ENCODE measurements around the gene ASB18.

Gene ASB18

GRCh38 chr2:236176951-236177350 is 87.3 kb downstream of the ASB18 start:
- peaks cover 89% of the 10 kb centered on the region for H3K27me3 ChIP-seq (ENCODE audit: control insufficient read depth, insufficient read depth, low read length, poor library complexity, severe bottlenecking)
- H3K27ac ChIP-seq (ENCODE audit: insufficient read depth, low read depth, low read length, poor library complexity, severe bottlenecking) = no peak overlapping the region
- no peak overlapping the region for H3K4me3 ChIP-seq (ENCODE audit: insufficient read depth, low read depth, low read length)
- no peaks in the 10 kb centered on the region for H3K9me3 ChIP-seq (ENCODE audit: control insufficient read depth, low read length)
- no peaks in the 10 kb centered on the region for H3K36me3 ChIP-seq (ENCODE audit: control insufficient read depth, insufficient read depth, low read length)
- H3K4me1 ChIP-seq (ENCODE audit: control insufficient read depth, insufficient read depth, low read length) = peaks cover 38% of the 10 kb centered on the region
- 89 to 90% methylated on average over 19 to 21 of the region's 21 CpGs for WGBS, 2 experiments

GRCh38 chr2:236176417-236176816 is 87.8 kb downstream of the ASB18 start:
- no peaks in the 10 kb centered on the region for H3K36me3 ChIP-seq (ENCODE audit: control insufficient read depth, insufficient read depth, low read length)
- H3K4me1 ChIP-seq (ENCODE audit: control insufficient read depth, insufficient read depth, low read length) = peaks cover 42% of the 10 kb centered on the region
- no peak overlapping the region for H3K4me3 ChIP-seq (ENCODE audit: insufficient read depth, low read depth, low read length)
- peaks cover 91% of the 10 kb centered on the region for H3K27me3 ChIP-seq (ENCODE audit: control insufficient read depth, insufficient read depth, low read length, poor library complexity, severe bottlenecking)
- H3K9me3 ChIP-seq (ENCODE audit: control insufficient read depth, low read length) = no peaks in the 10 kb centered on the region
- no peak overlapping the region for H3K27ac ChIP-seq (ENCODE audit: insufficient read depth, low read depth, low read length, poor library complexity, severe bottlenecking)
- 30 to 32% methylated on average over 7 of the region's 7 CpGs for WGBS, 2 experiments

- Histone ChIP-seq H3K27me3 (ENCODE audit: control insufficient read depth, insufficient read depth, low read length, poor library complexity, severe bottlenecking) (peaks cover 98% of the 10 kb centered on the region), H3K36me3 (ENCODE audit: control insufficient read depth, insufficient read depth, low read length) (no peaks in the 10 kb centered on the region), H3K27ac (ENCODE audit: insufficient read depth, low read depth, low read length, poor library complexity, severe bottlenecking) (no peak overlapping the region), H3K4me3 (ENCODE audit: insufficient read depth, low read depth, low read length) (no peak overlapping the region), H3K4me1 (ENCODE audit: control insufficient read depth, insufficient read depth, low read length) (peaks cover 50% of the 10 kb centered on the region), H3K9me3 (ENCODE audit: control insufficient read depth, low read length) (no peaks in the 10 kb centered on the region)
- 45% methylated on average over 6 of the region's 6 CpGs for WGBS, 2 experiments
These were observed 88.6 kb downstream of the ASB18 start for GRCh38 chr2:236175548-236176150.

- no peaks in the 10 kb centered on the region for H3K36me3 ChIP-seq (ENCODE audit: control insufficient read depth, insufficient read depth, low read length)
These were observed 90.2 kb downstream of the ASB18 start for GRCh38 chr2:236173729-236174607.

GRCh38 chr2:236173036-236173728 is 91.0 kb downstream of the ASB18 start:
- H3K27me3 ChIP-seq (ENCODE audit: control insufficient read depth, insufficient read depth, low read length, poor library complexity, severe bottlenecking) = peaks cover 99% of the 10 kb centered on the region
- WGBS, 2 experiments = 1 to 2% methylated on average over 62 of the region's 62 CpGs
- H3K36me3 ChIP-seq (ENCODE audit: control insufficient read depth, insufficient read depth, low read length) = no peaks in the 10 kb centered on the region
- no peaks in the 10 kb centered on the region for H3K9me3 ChIP-seq (ENCODE audit: control insufficient read depth, low read length)
- no peak overlapping the region for H3K27ac ChIP-seq (ENCODE audit: insufficient read depth, low read depth, low read length, poor library complexity, severe bottlenecking)
- H3K4me3 ChIP-seq (ENCODE audit: insufficient read depth, low read depth, low read length) = no peak overlapping the region
- H3K4me1 ChIP-seq (ENCODE audit: control insufficient read depth, insufficient read depth, low read length) = peaks cover 55% of the 10 kb centered on the region

More at GRCh38 chr2:236173729-236174607, 90.2 kb downstream of the ASB18 start:
- peaks cover 99% of the 10 kb centered on the region for H3K27me3 ChIP-seq (ENCODE audit: control insufficient read depth, insufficient read depth, low read length, poor library complexity, severe bottlenecking)
- no peaks in the 10 kb centered on the region for H3K9me3 ChIP-seq (ENCODE audit: control insufficient read depth, low read length)
- no peak overlapping the region for H3K4me3 ChIP-seq (ENCODE audit: insufficient read depth, low read depth, low read length)
- no peak overlapping the region for H3K27ac ChIP-seq (ENCODE audit: insufficient read depth, low read depth, low read length, poor library complexity, severe bottlenecking)
- peaks cover 55% of the 10 kb centered on the region for H3K4me1 ChIP-seq (ENCODE audit: control insufficient read depth, insufficient read depth, low read length)
- WGBS, 2 experiments = 3% methylated on average over 23 of the region's 23 CpGs

- H3K4me1 ChIP-seq (ENCODE audit: control insufficient read depth, insufficient read depth, low read length) = peaks cover 55% of the 10 kb centered on the region
- H3K27me3 ChIP-seq (ENCODE audit: control insufficient read depth, insufficient read depth, low read length, poor library complexity, severe bottlenecking) = peaks cover 99% of the 10 kb centered on the region
- H3K27ac ChIP-seq (ENCODE audit: insufficient read depth, low read depth, low read length, poor library complexity, severe bottlenecking) = no peak overlapping the region
- H3K36me3 ChIP-seq (ENCODE audit: control insufficient read depth, insufficient read depth, low read length) = no peaks in the 10 kb centered on the region
- WGBS, 2 experiments = 1% methylated on average over 45 to 46 of the region's 46 CpGs
- no peaks in the 10 kb centered on the region for H3K9me3 ChIP-seq (ENCODE audit: control insufficient read depth, low read length)
- no peak overlapping the region for H3K4me3 ChIP-seq (ENCODE audit: insufficient read depth, low read depth, low read length)
These were observed 91.8 kb downstream of the ASB18 start for GRCh38 chr2:236172255-236173035.

- H3K9me3 ChIP-seq (ENCODE audit: control insufficient read depth, low read length) = no peaks in the 10 kb centered on the region
- H3K4me3 ChIP-seq (ENCODE audit: insufficient read depth, low read depth, low read length) = no peak overlapping the region
- WGBS, 2 experiments = 1 to 2% methylated on average over 16 of the region's 16 CpGs
- no peak overlapping the region for H3K27ac ChIP-seq (ENCODE audit: insufficient read depth, low read depth, low read length, poor library complexity, severe bottlenecking)
- peaks cover 58% of the 10 kb centered on the region for H3K4me1 ChIP-seq (ENCODE audit: control insufficient read depth, insufficient read depth, low read length)
- H3K27me3 ChIP-seq (ENCODE audit: control insufficient read depth, insufficient read depth, low read length, poor library complexity, severe bottlenecking) = peaks cover 100% of the 10 kb centered on the region
- H3K36me3 ChIP-seq (ENCODE audit: control insufficient read depth, insufficient read depth, low read length) = no peaks in the 10 kb centered on the region
These were observed 92.4 kb downstream of the ASB18 start for GRCh38 chr2:236171680-236172254.

- no peak overlapping the region for H3K4me3 ChIP-seq (ENCODE audit: insufficient read depth, low read depth, low read length)
- 1% methylated on average over 27 of the region's 27 CpGs for WGBS, 2 experiments
- H3K9me3 ChIP-seq (ENCODE audit: control insufficient read depth, low read length) = no peaks in the 10 kb centered on the region
- H3K36me3 ChIP-seq (ENCODE audit: control insufficient read depth, insufficient read depth, low read length) = no peaks in the 10 kb centered on the region
- no peak overlapping the region for H3K27ac ChIP-seq (ENCODE audit: insufficient read depth, low read depth, low read length, poor library complexity, severe bottlenecking)
- peaks cover 61% of the 10 kb centered on the region for H3K4me1 ChIP-seq (ENCODE audit: control insufficient read depth, insufficient read depth, low read length)
- H3K27me3 ChIP-seq (ENCODE audit: control insufficient read depth, insufficient read depth, low read length, poor library complexity, severe bottlenecking) = peaks cover 100% of the 10 kb centered on the region
These were observed 93.0 kb downstream of the ASB18 start for GRCh38 chr2:236171181-236171679.

- H3K27me3 ChIP-seq (ENCODE audit: control insufficient read depth, insufficient read depth, low read length, poor library complexity, severe bottlenecking) = peaks cover 100% of the 10 kb centered on the region
- H3K4me1 ChIP-seq (ENCODE audit: control insufficient read depth, insufficient read depth, low read length) = peaks cover 59% of the 10 kb centered on the region
- no peak overlapping the region for H3K4me3 ChIP-seq (ENCODE audit: insufficient read depth, low read depth, low read length)
- H3K36me3 ChIP-seq (ENCODE audit: control insufficient read depth, insufficient read depth, low read length) = no peaks in the 10 kb centered on the region
- no peak overlapping the region for H3K27ac ChIP-seq (ENCODE audit: insufficient read depth, low read depth, low read length, poor library complexity, severe bottlenecking)
- no peaks in the 10 kb centered on the region for H3K9me3 ChIP-seq (ENCODE audit: control insufficient read depth, low read length)
- WGBS, 2 experiments = 7 to 9% methylated on average over 20 to 21 of the region's 21 CpGs
These were observed 93.5 kb downstream of the ASB18 start for GRCh38 chr2:236170590-236171165.
